NCI-H526 treated with DMSO at 0.1 percent for 48 hours (cell line): ENCODE data around the gene HIVEP2.

ENCODE experiments used
- DNase-seq: peaks from one replicate; lab custom pipeline; 2025; lab: John Stamatoyannopoulos, UW

Gene HIVEP2

GRCh38 chr6:142732790-142733189 is 212.2 kb downstream of the HIVEP2 start:
- no peak for DNase-seq

- DNase-seq: no peak
Observed at GRCh38 chr6:142731611-142732010, 213.4 kb downstream of the HIVEP2 start.

GRCh38 chr6:142729618-142730017 is 215.4 kb downstream of the HIVEP2 start:
- no peak for DNase-seq

GRCh38 chr6:142728910-142729481 is 216.0 kb downstream of the HIVEP2 start:
- no peak for DNase-seq

GRCh38 chr6:142728364-142728763 is 216.6 kb downstream of the HIVEP2 start:
- no peak for DNase-seq

GRCh38 chr6:142726616-142727015 is 218.4 kb downstream of the HIVEP2 start:
- DNase-seq: no peak

GRCh38 chr6:142725024-142725770 is 219.8 kb downstream of the HIVEP2 start:
- no peak for DNase-seq

GRCh38 chr6:142722841-142723240 is 222.1 kb downstream of the HIVEP2 start:
- no peak for DNase-seq

GRCh38 chr6:142722012-142722411 is 223.0 kb downstream of the HIVEP2 start:
- DNase-seq: no peak

GRCh38 chr6:142721215-142721920 is 223.6 kb downstream of the HIVEP2 start:
- no peak for DNase-seq

GRCh38 chr6:142718667-142719191 is 226.2 kb downstream of the HIVEP2 start:
- no peak for DNase-seq

GRCh38 chr6:142716097-142716496 is 228.9 kb downstream of the HIVEP2 start:
- no peak for DNase-seq

GRCh38 chr6:142714951-142715785 is 229.8 kb downstream of the HIVEP2 start:
- DNase-seq: no peak

GRCh38 chr6:142713959-142714358 is 231.0 kb downstream of the HIVEP2 start:
- DNase-seq: no peak

GRCh38 chr6:142712231-142712630 is 232.7 kb downstream of the HIVEP2 start:
- no peak for DNase-seq

GRCh38 chr6:142708651-142709050 is 236.3 kb downstream of the HIVEP2 start:
- DNase-seq: no peak

- DNase-seq: no peak
Observed at GRCh38 chr6:142707255-142707654, 237.7 kb downstream of the HIVEP2 start.

GRCh38 chr6:142706210-142706609 is 238.8 kb downstream of the HIVEP2 start:
- DNase-seq: no peak

GRCh38 chr6:142705054-142705453 is 239.9 kb downstream of the HIVEP2 start:
- DNase-seq: no peak

GRCh38 chr6:142702501-142703460 is 242.2 kb downstream of the HIVEP2 start:
- no peak for DNase-seq
